Esophagus (tissue), 2 donors: Measurements from ENCODE around the gene DCP2. TPM values are rescaled to one million over a fixed set of nuclear protein-coding genes. Genes with fewer than 3 reads are reported as not detected.

ENCODE experiments used
- H3K27ac ChIP-seq, 2 donors: one replicate each; pipeline ENCODE4 v1.5.1; 2013; ENCODE audit warnings: low read depth in 2 of 2, mild to moderate bottlenecking in 2 of 2, inconsistent platforms in 1 of 2, low read length in 1 of 2, moderate library complexity in 1 of 2
- H3K27me3 ChIP-seq, 2 donors: one replicate each; pipeline ENCODE4 v1.6.1; 2013; ENCODE audit warnings: low read length in 2 of 2, control low read depth in 1 of 2, mild to moderate bottlenecking in 1 of 2; ENCODE audit not compliant: insufficient read depth in 2 of 2, control insufficient read depth in 1 of 2
- H3K36me3 ChIP-seq, 2 donors: one replicate each; pipeline ENCODE4 v1.6.1; 2013; ENCODE audit warnings: low read length in 1 of 2; ENCODE audit not compliant: control insufficient read depth in 2 of 2, insufficient read depth in 2 of 2
- H3K4me1 ChIP-seq, 2 donors: one replicate each; pipeline ENCODE4 v1.6.1; 2013; ENCODE audit warnings: low read length in 1 of 2; ENCODE audit not compliant: control insufficient read depth in 2 of 2, insufficient read depth in 2 of 2
- H3K4me3 ChIP-seq, 2 donors: one replicate each; pipeline ENCODE4 v1.5.1; 2013; ENCODE audit warnings: low read length in 2 of 2, mild to moderate bottlenecking in 2 of 2, low read depth in 1 of 2, moderate library complexity in 1 of 2
- H3K9me3 ChIP-seq, 2 donors: one replicate each; pipeline ENCODE4 v1.6.1; 2013; ENCODE audit warnings: mild to moderate bottlenecking in 2 of 2, low read depth in 1 of 2, low read length in 1 of 2, moderate library complexity in 1 of 2; ENCODE audit not compliant: control insufficient read depth in 2 of 2, insufficient read depth in 1 of 2
- WGBS, 2 donors: extraction: QIAGEN DNeasy Blood & Tissue Kit; methylation state at CpG; one replicate each; pipeline ENCODE4 v1.1.7; 2013; 5-methylcytosine and 5-hydroxymethylcytosine counted together
- polyA plus RNA-seq, 2 donors: library from polyadenylated mRNA; stranded (reverse); fragments of 200-250 nt; gene quantifications; one replicate each; pipeline ENCODE4 v1.2.3, GENCODE V29; 2013
- donor health status: healthy with polysubstance abuse.
- donor health status: Bipolar disorder and iron deficiency.

DCP2 gene
- polyA plus RNA-seq, 2 donors, result 4.7 to 4.8 TPM

- Histone ChIP-seq H3K27ac (no peak overlapping the region), H3K36me3 (peaks cover 2 to 35% of the 10 kb centered on the region in 2 donors), H3K9me3 (no peaks in the 10 kb centered on the region), H3K4me1 (no peaks in the 10 kb centered on the region), H3K4me3 (no peak overlapping the region), H3K27me3 (no peaks in the 10 kb centered on the region)
- whole genome bisulfite sequencing, 2 donors, result 94 to 95% methylated on average over 2 of the region's 2 CpGs
Measured at GRCh38 chr5:113068559-113068958, 92.0 kb downstream of the DCP2 start.

Other genes with a start within 250 kb of the DCP2 start
- gene APC, start 238.9 kb upstream of the DCP2 start, polyA plus RNA-seq, result 1 to 10 TPM; 4.8 to 5.8 TPM
- gene SRP19, start 115.5 kb upstream of the DCP2 start, polyA plus RNA-seq, result 10 to 100 TPM; 69.6 to 69.8 TPM
- gene REEP5, start 54.6 kb upstream of the DCP2 start, polyA plus RNA-seq, result 10 to 100 TPM; 25.4 to 36.8 TPM